Endothelial cell of umbilical vein (primary cell): Measurements from ENCODE around the gene NAA11.

Experiments used
- CTCF ChIP-seq, 2 donors: IDR thresholded peaks; 1 replicate in 1 of 2; 2 replicates in 1 of 2; pipeline ENCODE4 v1.5.1; 2011; ENCODE audit warnings: low read length in 2 of 2, mild to moderate bottlenecking in 2 of 2, moderate library complexity in 2 of 2, control low read depth in 1 of 2, inconsistent platforms in 1 of 2, low read depth in 1 of 2; ENCODE audit not compliant: insufficient read depth in 1 of 2; ENCODE audit errors: extremely low read depth in 1 of 2
- EZH2 ChIP-seq: IDR thresholded peaks from 2 replicates; pipeline ENCODE4 v1.6.1; 2012; ENCODE audit warnings: borderline replicate concordance, low read depth, mild to moderate bottlenecking, moderate library complexity, low read length, inconsistent platforms; ENCODE audit not compliant: severe bottlenecking
- FOS ChIP-seq: IDR thresholded peaks from 2 replicates; pipeline ENCODE4 v1.6.1; 2011; ENCODE audit warnings: mild to moderate bottlenecking, low read length, moderate library complexity, borderline replicate concordance; ENCODE audit not compliant: insufficient read depth
- JUN ChIP-seq: IDR thresholded peaks from 2 replicates; pipeline ENCODE4 v1.6.1; 2011; ENCODE audit warnings: borderline replicate concordance, low read depth; ENCODE audit not compliant: insufficient read length, insufficient read depth
- MAX ChIP-seq: IDR thresholded peaks from 2 replicates; pipeline ENCODE4 v1.6.1; 2011; ENCODE audit not compliant: insufficient read depth, insufficient read length
- MYC ChIP-seq: IDR thresholded peaks from one replicate; pipeline ENCODE4 v1.6.1; 2011; ENCODE audit warnings: mild to moderate bottlenecking, low read depth, low read length
- POLR2A ChIP-seq: IDR thresholded peaks from 2 replicates; pipeline ENCODE4 v1.6.1; 2012; ENCODE audit warnings: low read depth, mild to moderate bottlenecking, control low read depth, low read length
- POLR2AphosphoS5 ChIP-seq: IDR thresholded peaks from 2 replicates; pipeline ENCODE4 v1.6.1; 2012; ENCODE audit warnings: low read depth, mild to moderate bottlenecking, control low read depth, low read length, moderate library complexity; ENCODE audit not compliant: insufficient read depth

- no peak for TF ChIP-seq CTCF (IDR thresholded peaks at IDR 0.05; ENCODE audit: extremely low read depth in 1 of 2, insufficient read depth in 1 of 2, low read depth in 1 of 2, low read length in 2 of 2)
- no peak for TF ChIP-seq FOS
- no peak for TF ChIP-seq EZH2
- no peak for TF ChIP-seq POLR2A
- no peak for TF ChIP-seq POLR2AphosphoS5
- TF ChIP-seq MAX, result no peak
- no peak for TF ChIP-seq MYC
- no peak for TF ChIP-seq JUN
Observed at GRCh38 chr4:79272126-79272525, 53.7 kb downstream of the NAA11 start.
